SKM-1 treated with dmso at 0.1 percent for 144 hours (cell line): ENCODE measurements around the gene C1orf50.
A peak's percentile ranks its signal among the peaks of the same experiment; 100 is the strongest.
"Not testable (repeated sequence)": the region's sequence is repeated elsewhere in the genome, so short reads cannot be mapped to it uniquely, and the experiment has no call there.

Experiments used
- DNase-seq: peaks from one replicate; lab custom pipeline; 2025; ENCODE audit not compliant: unreplicated experiment; lab: John Stamatoyannopoulos, UW

The C1orf50 gene

DNA sequence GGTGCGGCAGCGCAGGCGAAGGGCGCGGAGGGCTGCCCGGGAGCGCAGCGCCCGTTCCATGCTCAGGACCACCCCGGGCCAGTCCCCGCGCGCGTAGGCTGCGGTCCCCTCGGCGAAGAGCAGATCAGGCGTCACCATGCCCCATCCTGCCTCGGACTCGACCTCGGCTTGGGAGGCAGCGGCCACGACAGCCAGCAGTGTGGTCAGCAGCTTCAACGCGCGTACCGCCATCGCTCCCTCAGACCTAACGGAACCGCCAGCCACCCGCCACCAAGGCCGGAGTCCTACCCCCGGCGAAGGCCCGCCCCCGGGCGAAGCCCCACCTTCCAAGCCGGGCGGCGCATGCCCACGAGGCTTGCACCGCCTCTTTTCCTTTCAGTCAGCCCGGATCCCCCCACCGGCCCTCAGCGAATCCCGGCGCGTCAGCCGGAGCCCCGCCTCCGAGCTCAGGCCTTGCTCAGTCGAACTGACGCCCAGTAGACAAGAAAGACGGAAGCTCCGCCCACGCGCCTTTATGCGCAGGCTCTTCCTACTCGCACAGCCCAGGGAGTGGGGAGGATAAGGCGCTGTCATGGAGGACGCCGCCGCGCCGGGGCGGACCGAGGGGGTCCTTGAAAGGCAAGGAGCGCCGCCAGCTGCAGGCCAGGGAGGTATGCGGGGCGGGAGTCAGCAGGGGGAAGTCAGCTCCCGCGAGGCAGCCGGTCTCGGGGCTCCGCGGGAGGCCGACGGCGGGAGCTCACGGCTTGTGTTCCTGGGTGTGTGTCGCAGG, at the start of gene C1orf50, which contains the start of gene P3H1:
TSS of gene C1orf50 (plus strand) at position 509 of the 769 bp plus-strand sequence. CDS start at position 572, 63 bp downstream.
TSS of gene P3H1 (minus strand) at position 288 of the 769 bp plus-strand sequence. CDS start at position 231, 57 bp downstream.
- peak; percentile 97 for DNase-seq

DNA sequence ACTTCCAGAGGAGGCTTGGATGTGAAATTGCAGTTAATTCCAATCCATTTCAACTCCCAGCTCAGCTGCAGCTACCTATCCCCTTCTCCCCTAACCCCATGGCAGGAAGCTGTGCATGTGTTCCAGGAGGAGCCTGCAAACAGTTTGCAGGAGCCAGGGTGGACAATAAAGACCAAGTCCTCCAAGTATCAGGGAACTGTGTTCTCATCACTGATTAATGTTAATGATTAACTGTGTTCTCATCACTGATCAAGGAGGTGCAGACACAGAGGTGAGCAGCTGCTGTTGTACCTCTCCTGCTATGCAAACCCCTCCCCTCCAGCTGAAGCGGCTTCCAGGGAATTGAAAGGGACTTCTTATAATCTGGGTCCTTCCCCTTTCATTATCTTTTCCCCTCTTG, 46.2 kb upstream of the C1orf50 start:
- DNase-seq = no peak

GRCh38 chr1:42721926-42722325, 45.1 kb upstream of the C1orf50 start:
- no peak for DNase-seq

DNA sequence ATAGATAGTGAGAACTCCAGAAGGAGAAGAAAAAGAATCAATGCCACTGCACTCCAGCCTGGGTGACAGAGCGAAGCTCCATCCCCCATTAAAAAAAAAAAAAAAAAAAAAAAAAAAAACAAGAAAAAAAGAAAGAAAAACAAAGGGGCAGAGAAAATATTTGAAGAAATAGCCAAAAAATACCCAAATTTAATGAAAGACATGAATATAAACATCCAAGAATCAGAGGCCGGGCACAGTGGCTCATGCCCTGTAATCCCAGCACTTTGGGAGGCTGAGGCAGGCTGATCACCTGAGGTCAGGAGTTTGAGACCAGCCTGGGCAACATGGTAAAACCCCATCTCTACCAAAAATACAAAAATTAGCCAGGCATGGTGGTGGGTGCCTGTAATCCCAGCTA, 44.6 kb upstream of the C1orf50 start:
- not testable (repeated sequence) for DNase-seq

DNA sequence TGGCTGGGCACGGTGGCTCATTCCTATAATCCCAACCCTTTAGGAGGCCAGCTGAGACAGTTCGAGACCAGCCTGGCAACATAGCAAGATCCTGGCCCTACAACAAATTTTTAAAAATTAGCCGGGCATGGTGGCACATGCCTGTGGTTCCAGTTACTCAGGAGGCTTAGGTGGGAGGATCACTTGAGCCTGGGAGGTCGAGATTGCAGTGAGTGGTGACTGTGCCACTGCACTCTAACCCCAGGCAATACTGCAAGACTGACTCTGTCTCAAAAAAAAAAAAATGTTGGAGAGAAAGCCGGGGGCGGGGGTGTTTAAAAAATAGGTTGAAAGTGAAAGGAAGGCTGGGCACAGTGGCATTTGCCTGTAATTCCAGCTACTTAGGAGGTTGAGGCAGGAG, 43.5 kb upstream of the C1orf50 start:
- no peak for DNase-seq

- not testable (repeated sequence) for DNase-seq
Measured at GRCh38 chr1:42725820-42726219, 41.2 kb upstream of the C1orf50 start.

GRCh38 chr1:42730002-42730401, 37.0 kb upstream of the C1orf50 start:
- no peak for DNase-seq

- no peak for DNase-seq
Measured at GRCh38 chr1:42730988-42731387, 36.1 kb upstream of the C1orf50 start.

- DNase-seq = no peak
Measured at GRCh38 chr1:42731585-42731984, 35.5 kb upstream of the C1orf50 start.

GRCh38 chr1:42732126-42732680, 34.8 kb upstream of the C1orf50 start:
- DNase-seq = no peak

- DNase-seq = no peak
Measured at GRCh38 chr1:42733415-42734200, 33.4 kb upstream of the C1orf50 start.

DNA sequence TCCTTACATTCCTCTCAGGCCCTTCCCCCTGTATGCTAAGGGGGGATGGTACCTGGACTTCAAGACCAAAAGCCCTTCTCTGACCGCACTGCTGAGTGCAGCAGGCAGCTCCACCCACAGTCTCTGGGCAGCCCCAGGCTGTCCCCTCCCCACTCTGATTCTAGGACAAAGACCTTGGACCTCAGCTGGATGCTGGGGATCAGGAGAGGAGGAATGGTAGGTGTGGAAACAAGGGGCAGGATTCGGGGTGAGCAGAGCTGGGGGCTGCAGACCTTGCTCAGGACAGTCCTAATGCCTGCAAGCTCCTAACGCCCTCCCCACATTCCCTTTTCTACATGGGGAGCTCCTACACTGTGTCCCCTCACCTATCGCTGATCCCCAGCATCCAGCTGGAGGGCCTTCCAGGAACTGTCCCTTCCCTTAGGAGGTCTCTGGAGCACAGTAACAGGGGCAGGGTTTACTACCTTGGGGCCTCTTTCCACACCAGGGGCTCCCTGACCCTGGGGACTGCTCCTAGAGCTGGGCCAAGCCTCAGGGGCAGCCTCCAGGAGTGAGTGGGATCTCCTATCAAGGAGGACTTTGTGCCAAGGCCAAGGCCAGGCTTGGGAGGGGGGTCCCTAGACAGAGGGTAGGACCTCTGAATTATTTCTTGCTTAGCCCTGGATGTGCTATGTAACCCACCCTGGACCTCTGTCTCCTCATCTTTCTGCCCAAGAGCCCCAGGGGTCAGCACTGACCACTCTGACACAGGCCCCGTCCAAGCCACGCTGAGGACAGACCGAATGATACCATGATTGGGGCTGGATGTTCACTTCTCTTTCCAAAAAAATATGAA, 32.6 kb upstream of the C1orf50 start:
- no peak for DNase-seq

DNA sequence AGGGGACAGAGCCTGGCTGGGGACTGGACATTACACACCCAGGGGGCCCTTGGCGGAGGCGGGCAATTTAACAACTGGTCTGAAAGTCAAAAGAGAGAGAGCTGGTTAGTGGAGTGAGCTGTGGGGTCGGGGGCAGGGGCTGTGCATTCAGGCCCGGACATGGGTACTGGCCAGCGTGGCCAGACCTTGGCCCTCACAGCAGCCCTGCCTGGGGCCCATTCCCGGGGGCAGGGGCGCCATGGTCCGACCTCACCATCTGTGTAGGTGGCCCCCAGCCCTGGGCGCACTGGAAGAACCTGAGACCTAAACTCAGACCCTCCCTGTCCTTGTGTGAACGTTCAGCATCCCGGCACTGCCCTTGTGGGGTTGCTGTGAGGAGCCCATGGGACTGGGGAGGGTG, 32.0 kb upstream of the C1orf50 start:
- DNase-seq = no peak

DNA sequence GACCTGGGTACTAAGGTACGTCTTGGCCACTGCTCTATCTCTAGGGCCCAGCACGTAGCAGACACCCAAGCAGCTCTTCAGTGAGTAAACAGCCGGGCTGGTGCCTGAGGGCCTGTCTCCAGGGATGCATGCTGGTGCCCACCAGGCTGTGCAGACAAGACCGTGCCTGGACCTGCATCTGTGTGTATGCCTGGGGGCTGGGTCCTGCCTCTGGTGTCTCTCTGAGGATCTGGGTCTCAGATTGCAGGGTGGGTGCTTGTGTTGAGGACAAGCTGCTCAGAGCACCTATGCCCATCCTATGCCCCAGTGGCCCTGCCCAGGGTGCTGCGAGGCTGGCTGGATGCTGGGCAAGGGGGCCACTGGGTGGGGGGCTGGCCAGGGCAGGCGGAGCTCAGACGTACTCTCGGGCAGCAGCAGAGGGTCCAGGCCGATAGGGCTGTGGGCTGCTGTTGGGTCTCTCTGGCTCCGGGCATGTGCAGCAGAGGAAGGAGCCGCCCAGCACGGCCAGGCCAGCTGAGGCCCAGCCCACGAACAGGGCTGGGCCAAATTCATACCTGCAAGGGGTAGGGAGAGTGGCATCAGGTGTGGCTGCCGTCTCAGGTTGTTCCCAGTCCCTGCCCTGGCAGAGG, 31.5 kb upstream of the C1orf50 start:
- DNase-seq = no peak

GRCh38 chr1:42736152-42736551, 30.9 kb upstream of the C1orf50 start:
- peak; percentile 32 for DNase-seq

GRCh38 chr1:42736571-42737200, 30.4 kb upstream of the C1orf50 start:
- no peak for DNase-seq

- DNase-seq = peak; percentile 79
Measured at GRCh38 chr1:42737257-42737656, 29.8 kb upstream of the C1orf50 start.

- DNase-seq = no peak
Measured at GRCh38 chr1:42737986-42738677, 28.9 kb upstream of the C1orf50 start.

DNA sequence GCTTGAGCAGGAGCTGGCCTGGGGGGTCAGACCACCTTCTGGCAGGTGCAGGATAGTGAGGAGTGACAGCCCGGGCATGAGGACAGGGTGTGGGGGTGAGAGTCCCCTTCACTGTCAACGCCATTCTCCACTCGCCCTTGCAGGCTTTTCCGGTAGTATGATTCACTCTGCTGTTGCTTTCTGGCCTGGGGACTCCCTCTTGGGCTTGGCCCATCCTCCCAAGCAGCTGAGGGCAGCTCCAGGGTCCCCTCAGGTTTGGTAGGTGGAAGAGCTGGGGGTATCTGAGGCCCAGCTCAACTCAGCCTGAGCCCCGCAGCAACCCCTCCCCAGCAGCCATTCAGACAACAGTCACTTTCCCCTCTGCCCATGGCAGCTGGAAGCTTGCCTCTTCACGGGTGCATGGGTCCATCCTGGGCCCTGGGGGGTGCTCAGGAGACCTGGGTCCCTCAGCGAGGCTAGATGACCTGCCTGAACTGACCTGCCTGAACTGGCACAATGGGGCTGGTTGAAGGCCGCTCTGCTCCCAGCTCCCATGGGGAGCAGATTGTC, 28.3 kb upstream of the C1orf50 start:
- DNase-seq = no peak
